Measurements from ENCODE around the gene DCLRE1B. TPM values are rescaled to one million over a fixed set of nuclear protein-coding genes. Genes with fewer than 3 reads are reported as not detected.

DCLRE1B gene
- total and polyA plus RNA-seq, 9 of the 15 experiments (the other 6 are each of a cell fraction or from before 2014, with no cell fraction given): 10.6 to 28.8 (median 17.2) TPM

DNA sequence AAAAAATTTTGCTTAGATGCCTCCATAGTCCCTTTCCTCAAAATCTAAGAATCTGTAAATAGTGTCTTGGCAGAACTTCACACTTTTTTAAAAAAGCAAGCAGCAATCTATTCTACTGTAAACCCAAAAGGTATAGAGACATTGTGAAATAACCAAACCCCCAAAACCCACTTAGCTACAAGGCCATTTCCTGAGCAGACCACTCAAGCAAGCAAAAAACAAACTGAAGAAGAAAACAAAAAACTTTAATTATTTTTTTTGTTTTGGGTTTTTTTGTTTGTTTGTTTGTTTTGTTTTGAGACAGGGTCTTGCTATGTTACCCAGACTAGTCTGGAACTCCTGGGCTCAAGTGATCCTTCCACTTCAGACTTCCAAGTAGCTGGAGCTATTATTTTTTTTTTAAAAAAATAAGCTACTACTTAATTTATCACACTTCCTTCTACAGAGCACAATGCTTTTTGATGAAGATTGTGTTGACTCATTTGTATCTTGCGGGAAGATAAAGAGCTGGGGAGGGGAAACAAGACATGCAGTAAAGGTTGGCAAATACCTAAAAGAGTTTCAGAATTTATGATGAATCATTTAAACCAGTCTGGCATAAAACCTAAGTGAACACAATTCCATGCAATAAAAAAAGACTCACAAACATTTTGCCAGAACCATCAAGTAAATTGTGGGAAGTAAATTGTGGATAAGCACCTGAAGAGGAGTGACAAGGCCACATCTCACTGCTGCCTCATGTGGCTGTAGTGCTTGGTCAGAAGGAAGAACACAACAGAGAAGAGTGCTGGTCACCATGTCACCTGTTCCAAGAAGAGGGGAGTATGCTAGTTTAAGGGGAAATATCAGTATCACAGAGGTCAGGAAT is 30.9 kb upstream of the DCLRE1B start (continued):
- TF ChIP-seq, protein P1, sequence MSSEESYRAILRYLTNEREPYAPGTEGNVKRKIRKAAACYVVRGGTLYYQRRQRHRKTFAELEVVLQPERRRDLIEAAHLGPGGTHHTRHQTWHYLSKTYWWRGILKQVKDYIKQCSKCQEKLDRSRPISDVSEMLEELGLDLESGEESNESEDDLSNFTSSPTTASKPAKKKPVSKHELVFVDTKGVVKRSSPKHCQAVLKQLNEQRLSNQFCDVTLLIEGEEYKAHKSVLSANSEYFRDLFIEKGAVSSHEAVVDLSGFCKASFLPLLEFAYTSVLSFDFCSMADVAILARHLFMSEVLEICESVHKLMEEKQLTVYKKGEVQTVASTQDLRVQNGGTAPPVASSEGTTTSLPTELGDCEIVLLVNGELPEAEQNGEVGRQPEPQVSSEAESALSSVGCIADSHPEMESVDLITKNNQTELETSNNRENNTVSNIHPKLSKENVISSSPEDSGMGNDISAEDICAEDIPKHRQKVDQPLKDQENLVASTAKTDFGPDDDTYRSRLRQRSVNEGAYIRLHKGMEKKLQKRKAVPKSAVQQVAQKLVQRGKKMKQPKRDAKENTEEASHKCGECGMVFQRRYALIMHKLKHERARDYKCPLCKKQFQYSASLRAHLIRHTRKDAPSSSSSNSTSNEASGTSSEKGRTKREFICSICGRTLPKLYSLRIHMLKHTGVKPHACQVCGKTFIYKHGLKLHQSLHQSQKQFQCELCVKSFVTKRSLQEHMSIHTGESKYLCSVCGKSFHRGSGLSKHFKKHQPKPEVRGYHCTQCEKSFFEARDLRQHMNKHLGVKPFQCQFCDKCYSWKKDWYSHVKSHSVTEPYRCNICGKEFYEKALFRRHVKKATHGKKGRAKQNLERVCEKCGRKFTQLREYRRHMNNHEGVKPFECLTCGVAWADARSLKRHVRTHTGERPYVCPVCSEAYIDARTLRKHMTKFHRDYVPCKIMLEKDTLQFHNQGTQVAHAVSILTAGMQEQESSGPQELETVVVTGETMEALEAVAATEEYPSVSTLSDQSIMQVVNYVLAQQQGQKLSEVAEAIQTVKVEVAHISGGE (CRISPR knock-in tag; IDR thresholded peaks at IDR 0.05): peak in 2 of 3 experiments; percentile 56 to 61; a peak in 3 of 6 replicates
- TF ChIP-seq ZNF699 (CRISPR knock-in tag; IDR thresholded peaks at IDR 0.05; ENCODE audit: insufficient replicate concordance) (no peak), MAFF (IDR thresholded peaks at IDR 0.05; ENCODE audit: low read length) (peak; percentile 43; the same call in 1 of the 2 replicates), SOX6 (IDR thresholded peaks at IDR 0.05) (peak; percentile 81), PRPF4 (IDR thresholded peaks at IDR 0.05; ENCODE audit: insufficient read depth, low read depth, low read length, poor library complexity, severe bottlenecking) (no peak), DPF2 (IDR thresholded peaks at IDR 0.05) (peak; percentile 78), TEAD4 (IDR thresholded peaks at IDR 0.05; ENCODE audit: low read length) (peak; percentile 16; the same call in 1 of the 2 replicates), TEAD4 (CRISPR knock-in tag; IDR thresholded peaks at IDR 0.05; ENCODE audit: borderline replicate concordance) (no peak), TOE1 (IDR thresholded peaks at IDR 0.05; ENCODE audit: borderline replicate concordance) (0 out of 2 replicates have a peak, but pooled peaks have one; percentile 9), TOE1 (CRISPR knock-in tag; IDR thresholded peaks at IDR 0.05; ENCODE audit: borderline replicate concordance, low read depth) (no peak), RAD21 (CRISPR knock-in tag; conservative IDR thresholded peaks at IDR 0.05 in 1 of 2, IDR thresholded peaks at IDR 0.05 in 1 of 2) (peak; percentile 37 to 38; a peak in 1 of 4 replicates)
- TF ChIP-seq, protein P2, sequence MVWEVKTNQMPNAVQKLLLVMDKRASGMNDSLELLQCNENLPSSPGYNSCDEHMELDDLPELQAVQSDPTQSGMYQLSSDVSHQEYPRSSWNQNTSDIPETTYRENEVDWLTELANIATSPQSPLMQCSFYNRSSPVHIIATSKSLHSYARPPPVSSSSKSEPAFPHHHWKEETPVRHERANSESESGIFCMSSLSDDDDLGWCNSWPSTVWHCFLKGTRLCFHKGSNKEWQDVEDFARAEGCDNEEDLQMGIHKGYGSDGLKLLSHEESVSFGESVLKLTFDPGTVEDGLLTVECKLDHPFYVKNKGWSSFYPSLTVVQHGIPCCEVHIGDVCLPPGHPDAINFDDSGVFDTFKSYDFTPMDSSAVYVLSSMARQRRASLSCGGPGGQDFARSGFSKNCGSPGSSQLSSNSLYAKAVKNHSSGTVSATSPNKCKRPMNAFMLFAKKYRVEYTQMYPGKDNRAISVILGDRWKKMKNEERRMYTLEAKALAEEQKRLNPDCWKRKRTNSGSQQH (CRISPR knock-in tag; IDR thresholded peaks at IDR 0.05): no peak

Measured in K562 (cell line).